ENCODE results near the gene AGPAT4. TPM values are rescaled to one million over a fixed set of nuclear protein-coding genes. Genes with fewer than 3 reads are reported as not detected.

Gene AGPAT4
- total RNA-seq, 1 experiment from 2014 or later: 22.0 TPM

DNA sequence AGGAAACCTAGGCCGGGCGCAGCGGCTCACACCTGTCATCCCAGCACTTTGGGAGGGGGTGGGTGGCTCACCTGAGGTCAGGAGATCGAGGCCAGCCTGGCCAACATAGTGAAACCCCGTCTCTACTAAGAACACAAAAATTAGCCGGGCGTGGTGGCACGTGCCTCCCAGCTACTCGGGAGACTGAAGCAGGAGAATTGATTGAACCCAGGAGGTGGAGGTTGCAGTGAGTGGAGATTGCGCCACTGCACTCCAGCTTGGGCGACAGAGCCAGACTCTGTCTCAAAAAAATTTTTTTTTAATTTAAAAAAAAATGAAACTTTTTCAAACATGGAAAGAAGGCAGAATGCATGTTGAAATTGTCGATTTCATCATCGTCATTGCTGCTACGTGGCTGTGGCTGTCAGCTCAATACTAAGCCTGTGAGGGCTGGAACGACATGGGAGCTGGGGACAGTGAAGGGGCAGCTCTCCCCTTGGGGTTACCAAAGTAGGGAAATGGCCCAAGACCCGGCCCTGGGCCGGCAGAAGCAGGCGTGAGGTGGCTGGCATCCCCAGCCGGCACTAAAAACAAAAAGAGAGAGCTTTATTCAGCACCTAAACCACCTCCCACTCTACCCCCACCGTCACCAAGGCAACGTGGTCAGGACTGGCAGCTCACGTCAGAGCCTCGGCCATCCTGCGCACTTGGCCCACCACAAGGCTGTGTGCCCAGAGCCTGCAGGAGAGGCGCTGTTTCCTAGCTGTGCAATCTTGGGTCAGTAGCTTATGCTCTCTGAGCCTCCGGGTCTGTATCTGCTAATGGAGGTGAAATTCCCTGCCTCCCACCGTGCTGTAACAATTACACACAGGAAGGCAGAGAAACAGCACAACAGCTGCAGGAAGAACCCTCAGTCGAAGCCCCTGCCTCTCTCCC lies 30.8 kb downstream of the AGPAT4 start:
- Mint-ChIP-seq H3K36me3 (ENCODE audit: insufficient read depth in 1 of 3, low read depth in 3 of 3) (peaks cover 6 to 10% (median 7%) of the 10 kb centered on the region in 3 experiments; a peak in 5 of 7 replicates), H3K4me3 (peak overlapping the region in 1 of 2 experiments; percentile 19; a peak in 1 of 5 replicates), H3K9me3 (no peaks in the 10 kb centered on the region), H3K27me3 (ENCODE audit: low read depth) (no peaks in the 10 kb centered on the region), H3K27ac (peak overlapping the region; percentile 66 to 90 (median 69); a peak in 6 of 7 replicates), H3K4me1 (peaks cover 31 to 50% of the 10 kb centered on the region in 2 experiments)
- Histone ChIP-seq H3K18ac (ENCODE audit: insufficient read length, low read depth, low read length) (no peak overlapping the region), H3K23me2 (ENCODE audit: insufficient read length, low read depth, low read length, poor library complexity, severe bottlenecking) (no peaks in the 10 kb centered on the region), H3K79me1 (ENCODE audit: insufficient read depth, low read depth, low read length, poor library complexity, severe bottlenecking) (no peaks in the 10 kb centered on the region), H2BK20ac (ENCODE audit: low read depth, low read length, poor library complexity, severe bottlenecking) (no peak overlapping the region), H3T11ph (ENCODE audit: low read length) (no peak overlapping the region), H4K5ac (ENCODE audit: insufficient read length, low read depth, low read length) (no peak overlapping the region), H3K4me2 (ENCODE audit: insufficient read depth, insufficient read length, low read length) (no peak overlapping the region), H2AK5ac (ENCODE audit: insufficient read length, low read length) (no peak overlapping the region), H3K27me3 (ENCODE audit: insufficient read depth, low read length) (no peaks in the 10 kb centered on the region), H3K23ac (ENCODE audit: insufficient read length, low read depth, low read length) (no peak overlapping the region), H4K91ac (ENCODE audit: insufficient read length, low read depth, low read length) (no peak overlapping the region), H3K9me3 (ENCODE audit: control insufficient read depth, low read depth, low read length) (no peaks in the 10 kb centered on the region), H2BK12ac (ENCODE audit: insufficient read length, low read depth, low read length) (no peak overlapping the region), H3K9ac (ENCODE audit: extremely low read depth, insufficient read length, low read length) (no peak overlapping the region), H3K4me1 (ENCODE audit: insufficient read depth, low read length) (no peaks in the 10 kb centered on the region), H4K20me1 (ENCODE audit: control insufficient read depth, insufficient read depth, insufficient read length) (no peaks in the 10 kb centered on the region), H3K79me2 (ENCODE audit: insufficient read depth, low read length) (peaks cover 2% of the 10 kb centered on the region; the same call in 1 of the 2 replicates), H2AFZ (ENCODE audit: low read length) (no peak overlapping the region), H2BK120ac (ENCODE audit: low read depth, low read length, poor library complexity, severe bottlenecking) (no peak overlapping the region), H3K56ac (ENCODE audit: insufficient read length, low read depth, low read length) (no peak overlapping the region), H3K27ac (ENCODE audit: insufficient read length, low read depth, low read length) (no peak overlapping the region), H3K4ac (ENCODE audit: low read depth, low read length) (no peak overlapping the region), H3K14ac (ENCODE audit: insufficient read depth, low read length) (no peak overlapping the region; the same call in 1 of the 2 replicates), H2BK5ac (ENCODE audit: insufficient read length, low read length) (no peak overlapping the region), H4K8ac (replicated peaks; ENCODE audit: insufficient read length, low read depth, low read length) (no peak overlapping the region), H2BK15ac (ENCODE audit: low read depth, low read length) (no peak overlapping the region)
- peak; percentile 87 for DNase-seq
- WGBS (ENCODE audit: extremely low coverage, insufficient read length, low lambda C conversion rate): no CpG with 5 or more reads among the region's 28 CpGs
- TF ChIP-seq, protein P1, sequence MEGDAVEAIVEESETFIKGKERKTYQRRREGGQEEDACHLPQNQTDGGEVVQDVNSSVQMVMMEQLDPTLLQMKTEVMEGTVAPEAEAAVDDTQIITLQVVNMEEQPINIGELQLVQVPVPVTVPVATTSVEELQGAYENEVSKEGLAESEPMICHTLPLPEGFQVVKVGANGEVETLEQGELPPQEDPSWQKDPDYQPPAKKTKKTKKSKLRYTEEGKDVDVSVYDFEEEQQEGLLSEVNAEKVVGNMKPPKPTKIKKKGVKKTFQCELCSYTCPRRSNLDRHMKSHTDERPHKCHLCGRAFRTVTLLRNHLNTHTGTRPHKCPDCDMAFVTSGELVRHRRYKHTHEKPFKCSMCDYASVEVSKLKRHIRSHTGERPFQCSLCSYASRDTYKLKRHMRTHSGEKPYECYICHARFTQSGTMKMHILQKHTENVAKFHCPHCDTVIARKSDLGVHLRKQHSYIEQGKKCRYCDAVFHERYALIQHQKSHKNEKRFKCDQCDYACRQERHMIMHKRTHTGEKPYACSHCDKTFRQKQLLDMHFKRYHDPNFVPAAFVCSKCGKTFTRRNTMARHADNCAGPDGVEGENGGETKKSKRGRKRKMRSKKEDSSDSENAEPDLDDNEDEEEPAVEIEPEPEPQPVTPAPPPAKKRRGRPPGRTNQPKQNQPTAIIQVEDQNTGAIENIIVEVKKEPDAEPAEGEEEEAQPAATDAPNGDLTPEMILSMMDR (conservative IDR thresholded peaks at IDR 0.05): no peak
